VCaP (cell line): Measurements from ENCODE around the gene ACTR3.
A peak's percentile ranks its signal among the peaks of the same experiment; 100 is the strongest.
"Not testable (repeated sequence)": the region's sequence is repeated elsewhere in the genome, so short reads cannot be mapped to it uniquely, and the experiment has no call there.

Experiments
- H3K27ac ChIP-seq: fragments of 450-650 bp; 2 replicates; pipeline ENCODE4 v1.5.1; 2017
- TF ChIP-seq, protein P1 (sequence below): fragments of 450-650 bp; conservative IDR thresholded peaks from 2 replicates; pipeline ENCODE4 v1.5.1; 2017; ENCODE audit warnings: mild to moderate bottlenecking, moderate library complexity

ACTR3 gene

DNA sequence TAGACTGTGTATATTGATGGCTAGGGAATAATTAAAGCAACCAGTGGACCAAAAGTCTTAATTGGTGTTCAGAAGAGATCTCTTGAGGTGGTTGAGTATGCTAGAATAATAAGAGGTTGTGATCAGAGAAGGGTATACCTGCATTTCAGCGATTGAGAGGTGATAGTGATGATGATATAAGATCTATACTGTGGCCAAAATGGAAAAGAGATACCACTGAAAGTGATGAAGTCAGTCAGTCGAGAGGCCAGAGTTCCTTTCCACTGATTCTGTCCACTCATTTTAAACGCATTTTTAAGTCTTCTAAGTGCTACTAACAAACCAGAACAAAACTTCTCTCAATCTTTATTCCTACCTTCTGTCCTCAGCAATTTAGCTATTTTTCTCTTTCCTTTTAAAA lies 32.9 kb downstream of the ACTR3 start:
- TF ChIP-seq, protein P1, sequence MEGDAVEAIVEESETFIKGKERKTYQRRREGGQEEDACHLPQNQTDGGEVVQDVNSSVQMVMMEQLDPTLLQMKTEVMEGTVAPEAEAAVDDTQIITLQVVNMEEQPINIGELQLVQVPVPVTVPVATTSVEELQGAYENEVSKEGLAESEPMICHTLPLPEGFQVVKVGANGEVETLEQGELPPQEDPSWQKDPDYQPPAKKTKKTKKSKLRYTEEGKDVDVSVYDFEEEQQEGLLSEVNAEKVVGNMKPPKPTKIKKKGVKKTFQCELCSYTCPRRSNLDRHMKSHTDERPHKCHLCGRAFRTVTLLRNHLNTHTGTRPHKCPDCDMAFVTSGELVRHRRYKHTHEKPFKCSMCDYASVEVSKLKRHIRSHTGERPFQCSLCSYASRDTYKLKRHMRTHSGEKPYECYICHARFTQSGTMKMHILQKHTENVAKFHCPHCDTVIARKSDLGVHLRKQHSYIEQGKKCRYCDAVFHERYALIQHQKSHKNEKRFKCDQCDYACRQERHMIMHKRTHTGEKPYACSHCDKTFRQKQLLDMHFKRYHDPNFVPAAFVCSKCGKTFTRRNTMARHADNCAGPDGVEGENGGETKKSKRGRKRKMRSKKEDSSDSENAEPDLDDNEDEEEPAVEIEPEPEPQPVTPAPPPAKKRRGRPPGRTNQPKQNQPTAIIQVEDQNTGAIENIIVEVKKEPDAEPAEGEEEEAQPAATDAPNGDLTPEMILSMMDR = no peak

DNA sequence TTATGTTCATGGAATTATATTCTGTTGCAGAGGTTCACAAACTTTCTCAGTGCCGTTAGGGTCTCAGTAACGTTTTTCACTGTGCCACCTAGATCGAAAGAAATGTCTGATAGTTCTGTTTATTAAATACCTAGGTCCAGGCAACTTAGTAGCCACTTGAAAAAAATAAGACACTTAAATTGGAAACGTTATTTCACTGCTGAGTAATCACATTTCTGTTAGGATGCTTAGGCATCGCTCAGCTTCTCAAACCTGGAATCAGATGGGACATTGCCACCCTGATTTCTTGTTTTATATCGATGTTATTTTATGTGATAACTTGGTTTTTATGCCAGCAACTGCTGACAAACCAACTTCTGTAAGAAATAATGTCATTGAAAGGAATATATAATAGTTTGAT lies 36.0 kb downstream of the ACTR3 start:
- TF ChIP-seq, protein P1 = no peak
- no peak overlapping the region for H3K27ac ChIP-seq

More for the DNA sequence above, 32.9 kb downstream of the ACTR3 start:
- H3K27ac ChIP-seq = no peak overlapping the region

DNA sequence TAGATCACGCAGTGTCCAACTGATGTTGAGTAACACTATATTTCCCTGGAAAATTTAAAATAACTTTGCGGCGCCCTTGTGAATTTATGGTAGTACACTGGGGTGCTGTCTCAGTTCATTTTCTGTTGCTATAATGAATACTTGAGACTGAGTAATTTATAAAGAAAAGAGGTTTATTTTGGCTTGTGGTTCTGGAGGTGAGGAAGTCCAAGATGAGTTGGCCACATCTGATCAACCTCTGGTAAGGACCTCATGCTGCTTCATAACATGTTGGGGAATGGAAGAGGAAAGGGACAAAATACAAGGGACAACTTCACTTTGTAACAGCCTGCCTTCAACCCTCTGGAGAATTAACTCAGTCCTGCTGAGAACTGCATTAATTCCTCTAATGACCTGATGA lies 36.4 kb downstream of the ACTR3 start:
- no peak overlapping the region for H3K27ac ChIP-seq
- TF ChIP-seq, protein P1 = no peak

DNA sequence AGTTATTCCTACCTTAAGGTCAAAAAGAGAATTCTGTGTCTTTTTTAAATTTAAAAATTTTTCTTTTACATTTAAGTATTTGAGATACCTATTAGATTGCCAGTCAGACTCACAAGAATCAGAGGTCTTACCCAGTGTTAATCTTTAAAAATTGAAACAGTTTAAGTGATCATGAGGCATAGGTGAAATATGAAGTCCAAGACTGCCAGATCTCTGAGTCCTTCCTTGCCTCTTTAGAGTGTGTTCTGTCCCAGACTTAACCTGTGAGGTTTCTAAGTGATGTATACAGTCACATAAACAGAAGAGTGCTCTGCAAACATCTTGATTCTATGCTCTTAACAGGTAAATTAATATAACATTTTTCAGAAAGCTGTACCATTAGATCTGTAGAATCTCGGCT lies 40.6 kb downstream of the ACTR3 start:
- TF ChIP-seq, protein P1 = no peak

DNA sequence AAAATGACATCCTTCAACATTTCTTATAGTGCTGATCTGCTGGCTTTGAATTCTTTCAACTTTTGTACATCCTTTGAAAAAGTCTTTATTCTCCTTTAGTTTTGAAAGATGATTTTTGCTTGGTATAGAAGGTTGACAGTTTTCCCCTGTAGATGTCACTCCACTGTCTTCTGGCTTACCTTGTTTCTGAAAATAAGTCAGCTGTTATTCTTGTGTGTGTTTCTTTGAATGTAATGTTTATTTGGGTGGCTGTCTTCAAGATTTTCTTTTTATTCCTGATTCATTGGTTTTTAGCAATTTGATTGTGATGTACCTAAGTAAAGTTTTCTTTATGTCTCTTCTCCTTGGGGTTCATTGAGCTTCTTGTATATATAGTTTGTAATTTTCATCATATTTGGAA lies 47.6 kb downstream of the ACTR3 start:
- no peak overlapping the region for H3K27ac ChIP-seq
- TF ChIP-seq, protein P1 = no peak

More for the DNA sequence above, 40.6 kb downstream of the ACTR3 start:
- H3K27ac ChIP-seq = peak overlapping the region; percentile 85

GRCh38 chr2:113940891-113941290 lies 51.0 kb downstream of the ACTR3 start:
- TF ChIP-seq, protein P1 = no peak
- H3K27ac ChIP-seq = no peak overlapping the region

DNA sequence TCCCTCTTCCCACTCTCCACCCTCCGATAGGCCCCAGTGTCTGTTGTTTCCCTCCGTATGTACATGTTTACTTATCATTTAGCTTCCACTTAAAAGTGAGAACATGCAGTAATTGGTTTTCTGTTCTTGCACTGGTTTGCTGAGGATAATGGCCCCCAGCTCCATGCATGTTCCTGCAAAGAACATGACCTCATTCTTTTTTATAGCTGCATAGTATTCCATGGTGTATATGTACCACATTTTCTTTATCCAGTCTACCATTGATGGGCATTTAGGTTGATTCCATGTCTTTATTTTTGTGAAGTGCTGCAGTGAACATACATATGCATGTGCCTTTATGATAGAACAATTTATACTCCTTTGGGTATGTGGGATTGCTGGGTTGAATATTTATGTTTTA lies 55.9 kb downstream of the ACTR3 start:
- not testable (repeated sequence) for H3K27ac ChIP-seq

- peak overlapping the region; percentile 10; the same call in 1 of the 2 replicates for H3K27ac ChIP-seq
Observed at GRCh38 chr2:113950906-113951305, 61.0 kb downstream of the ACTR3 start.

DNA sequence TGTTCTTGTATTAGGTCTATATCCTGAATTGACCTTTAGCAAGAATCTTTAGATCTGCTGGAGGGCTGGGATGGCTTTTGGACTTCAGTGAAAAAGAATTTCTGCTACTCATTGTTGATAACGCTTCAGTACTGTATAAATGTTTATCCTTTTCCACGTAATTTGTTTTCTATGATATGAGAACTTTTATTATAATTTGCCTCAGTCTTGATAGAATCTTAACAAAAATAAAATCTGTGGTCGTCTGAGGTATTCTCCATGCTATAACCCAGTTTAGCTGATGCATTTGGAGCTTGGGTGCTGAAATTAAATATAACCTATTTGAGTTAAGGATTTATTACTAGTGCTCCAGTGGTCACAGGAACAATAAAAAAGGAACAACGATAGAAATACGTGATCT lies 71.1 kb downstream of the ACTR3 start:
- TF ChIP-seq, protein P1 = no peak
- peak overlapping the region; percentile 96 for H3K27ac ChIP-seq
